ENCODE measurements around the gene LIX1L. TPM values are rescaled to one million over a fixed set of nuclear protein-coding genes. Genes with fewer than 3 reads are reported as not detected.

LIX1L gene
- total and polyA plus RNA-seq, 2 of the 13 experiments (the other 11 are each of a cell fraction or from before 2014, with no cell fraction given) = 8.1 to 24.9 TPM

DNA sequence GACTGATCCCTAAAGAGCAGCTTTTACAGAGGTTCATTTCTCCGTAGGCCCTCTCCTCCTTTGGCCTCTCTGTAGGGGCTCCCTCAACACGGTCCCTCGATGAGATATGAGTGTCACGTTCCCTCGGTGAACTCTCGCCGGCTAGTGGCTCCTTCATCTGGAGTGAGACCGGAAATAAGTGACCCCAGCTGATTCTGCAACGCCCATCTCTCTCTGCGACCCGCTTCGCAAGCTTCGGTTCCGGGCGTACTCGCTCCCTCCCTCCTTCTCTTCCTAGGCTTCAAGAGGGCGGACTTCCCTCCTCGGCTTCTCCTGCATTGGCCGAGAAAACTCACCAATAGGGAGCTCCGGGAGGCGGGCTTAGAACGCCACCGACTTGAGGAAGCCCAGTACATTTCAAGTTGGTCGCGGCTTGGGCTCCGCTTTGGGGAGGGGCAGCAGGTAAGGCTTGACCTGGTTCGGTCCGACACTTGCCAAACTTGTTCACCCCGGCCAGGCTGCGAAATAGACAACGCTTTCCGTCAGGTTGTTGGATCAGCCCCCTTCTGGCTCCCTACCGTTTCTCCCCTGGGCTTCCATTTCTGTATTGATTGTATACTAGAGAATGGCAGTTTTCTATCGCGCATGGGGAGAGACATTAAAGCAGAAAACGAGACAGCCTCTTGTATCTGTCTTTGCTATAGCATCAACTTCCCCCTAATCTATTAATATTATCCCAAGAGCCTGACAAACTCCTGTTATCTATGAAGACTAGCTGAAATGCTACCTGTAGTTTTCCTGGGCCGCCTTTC is 6.7 kb upstream of the LIX1L start, which contains the start of the genes ANKRD34A and POLR3GL (continued):
- TF ChIP-seq NFE2 (CRISPR knock-in tag; IDR thresholded peaks at IDR 0.05) (no peak), RELA (CRISPR knock-in tag; IDR thresholded peaks at IDR 0.05) (no peak), HNF4A (CRISPR knock-in tag; IDR thresholded peaks at IDR 0.05) (no peak), SPEN (CRISPR knock-in tag; IDR thresholded peaks at IDR 0.05; ENCODE audit: low read depth) (0 out of 2 replicates have a peak, but pooled peaks have one; percentile 26), ZNF496 (CRISPR knock-in tag; IDR thresholded peaks at IDR 0.05; ENCODE audit: insufficient replicate concordance) (no peak), ZNF557 (CRISPR knock-in tag; IDR thresholded peaks at IDR 0.05) (no peak), ARHGAP35 (CRISPR knock-in tag; IDR thresholded peaks at IDR 0.05; ENCODE audit: borderline replicate concordance) (0 out of 2 replicates have a peak, but pooled peaks have one; percentile 33), CBX1 (IDR thresholded peaks at IDR 0.05; ENCODE audit: low read depth) (no peak), FOSL2 (CRISPR knock-in tag; IDR thresholded peaks at IDR 0.05) (0 out of 2 replicates have a peak, but pooled peaks have one; percentile 18), SKI (IDR thresholded peaks at IDR 0.05; ENCODE audit: partially characterized antibody) (no peak), ZNF790 (CRISPR knock-in tag; IDR thresholded peaks at IDR 0.05; ENCODE audit: borderline replicate concordance) (no peak), SYNCRIP (IDR thresholded peaks at IDR 0.05; ENCODE audit: insufficient read depth, low read depth, low read length) (no peak), ZNF678 (CRISPR knock-in tag; IDR thresholded peaks at IDR 0.05) (no peak), GLI4 (CRISPR knock-in tag; IDR thresholded peaks at IDR 0.05; ENCODE audit: borderline replicate concordance) (0 out of 2 replicates have a peak, but pooled peaks have one; percentile 24), ZNF484 (CRISPR knock-in tag; IDR thresholded peaks at IDR 0.05; ENCODE audit: borderline replicate concordance, low read depth) (no peak), ZNF256 (CRISPR knock-in tag; conservative IDR thresholded peaks at IDR 0.05) (no peak), CREM (IDR thresholded peaks at IDR 0.05) (0 out of 2 replicates have a peak, but pooled peaks have one; percentile 24), CREM (CRISPR knock-in tag; IDR thresholded peaks at IDR 0.05) (no peak), ELF3 (CRISPR knock-in tag; IDR thresholded peaks at IDR 0.05) (peak; percentile 79), MXD4 (CRISPR knock-in tag; IDR thresholded peaks at IDR 0.05) (no peak), MED8 (CRISPR knock-in tag; IDR thresholded peaks at IDR 0.05; ENCODE audit: insufficient replicate concordance) (no peak), ZMYM2 (CRISPR knock-in tag; IDR thresholded peaks at IDR 0.05) (no peak), MLLT10 (CRISPR knock-in tag; IDR thresholded peaks at IDR 0.05) (no peak), RBAK (CRISPR knock-in tag; IDR thresholded peaks at IDR 0.05) (no peak), ZNF282 (IDR thresholded peaks at IDR 0.05; ENCODE audit: partially characterized antibody) (no peak), ZKSCAN8 (CRISPR knock-in tag; IDR thresholded peaks at IDR 0.05; ENCODE audit: borderline replicate concordance) (0 out of 2 replicates have a peak, but pooled peaks have one; percentile 27), ZNF12 (CRISPR knock-in tag; IDR thresholded peaks at IDR 0.05) (0 out of 2 replicates have a peak, but pooled peaks have one; percentile 16)
- TF ChIP-seq, protein P1, sequence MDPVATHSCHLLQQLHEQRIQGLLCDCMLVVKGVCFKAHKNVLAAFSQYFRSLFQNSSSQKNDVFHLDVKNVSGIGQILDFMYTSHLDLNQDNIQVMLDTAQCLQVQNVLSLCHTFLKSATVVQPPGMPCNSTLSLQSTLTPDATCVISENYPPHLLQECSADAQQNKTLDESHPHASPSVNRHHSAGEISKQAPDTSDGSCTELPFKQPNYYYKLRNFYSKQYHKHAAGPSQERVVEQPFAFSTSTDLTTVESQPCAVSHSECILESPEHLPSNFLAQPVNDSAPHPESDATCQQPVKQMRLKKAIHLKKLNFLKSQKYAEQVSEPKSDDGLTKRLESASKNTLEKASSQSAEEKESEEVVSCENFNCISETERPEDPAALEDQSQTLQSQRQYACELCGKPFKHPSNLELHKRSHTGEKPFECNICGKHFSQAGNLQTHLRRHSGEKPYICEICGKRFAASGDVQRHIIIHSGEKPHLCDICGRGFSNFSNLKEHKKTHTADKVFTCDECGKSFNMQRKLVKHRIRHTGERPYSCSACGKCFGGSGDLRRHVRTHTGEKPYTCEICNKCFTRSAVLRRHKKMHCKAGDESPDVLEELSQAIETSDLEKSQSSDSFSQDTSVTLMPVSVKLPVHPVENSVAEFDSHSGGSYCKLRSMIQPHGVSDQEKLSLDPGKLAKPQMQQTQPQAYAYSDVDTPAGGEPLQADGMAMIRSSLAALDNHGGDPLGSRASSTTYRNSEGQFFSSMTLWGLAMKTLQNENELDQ (CRISPR knock-in tag; IDR thresholded peaks at IDR 0.05; ENCODE audit: borderline replicate concordance) = no peak
- TF ChIP-seq, protein P2, sequence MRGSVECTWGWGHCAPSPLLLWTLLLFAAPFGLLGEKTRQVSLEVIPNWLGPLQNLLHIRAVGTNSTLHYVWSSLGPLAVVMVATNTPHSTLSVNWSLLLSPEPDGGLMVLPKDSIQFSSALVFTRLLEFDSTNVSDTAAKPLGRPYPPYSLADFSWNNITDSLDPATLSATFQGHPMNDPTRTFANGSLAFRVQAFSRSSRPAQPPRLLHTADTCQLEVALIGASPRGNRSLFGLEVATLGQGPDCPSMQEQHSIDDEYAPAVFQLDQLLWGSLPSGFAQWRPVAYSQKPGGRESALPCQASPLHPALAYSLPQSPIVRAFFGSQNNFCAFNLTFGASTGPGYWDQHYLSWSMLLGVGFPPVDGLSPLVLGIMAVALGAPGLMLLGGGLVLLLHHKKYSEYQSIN (CRISPR knock-in tag; IDR thresholded peaks at IDR 0.05; ENCODE audit: borderline replicate concordance) = no peak

Measured in HepG2 (cell line).